ENCODE data around the gene MLLT3. TPM values are rescaled to one million over a fixed set of nuclear protein-coding genes. Genes with fewer than 3 reads are reported as not detected.

The MLLT3 gene
- total and polyA plus RNA-seq, 4 donors: 22.0 to 42.3 (median 31.1) TPM

DNA sequence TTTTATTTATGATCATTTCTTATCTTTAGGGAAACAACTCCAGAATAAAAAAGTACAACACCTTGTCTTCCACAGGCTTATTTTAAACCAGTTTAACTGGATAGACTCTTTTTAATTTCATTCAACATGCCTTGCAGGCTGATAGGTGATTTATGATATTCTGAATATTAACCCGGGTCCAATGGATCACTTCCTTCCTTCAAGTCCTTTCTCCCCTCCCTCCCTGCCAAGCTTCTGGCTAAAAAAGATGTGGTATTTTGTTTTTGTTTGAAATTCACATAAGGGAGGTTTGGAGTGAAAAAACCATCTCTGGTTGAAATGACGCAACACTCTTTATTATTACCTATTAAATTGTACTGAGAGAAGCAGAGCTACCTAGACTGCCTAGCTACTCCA, 265.3 kb downstream of the MLLT3 start:
- Histone ChIP-seq H3K27me3 (ENCODE audit: control insufficient read depth, insufficient read depth, low read length) (no peaks in the 10 kb centered on the region), H3K4me1 (ENCODE audit: control insufficient read depth, insufficient read depth, low read length) (no peaks in the 10 kb centered on the region), H3K27ac (ENCODE audit: low read depth, low read length) (peak overlapping the region; percentile 78), H3K36me3 (ENCODE audit: control insufficient read depth, insufficient read depth, low read length) (no peaks in the 10 kb centered on the region), H3K4me3 (ENCODE audit: low read depth, low read length) (no peak overlapping the region), H3K9me3 (ENCODE audit: control insufficient read depth, insufficient read depth, low read length) (no peaks in the 10 kb centered on the region)
- DNase-seq (ENCODE audit: low read depth in 4 of 6, low spot score in 6 of 6): no peak
- no CpG with 5 or more reads among the region's 2 CpGs for WGBS (ENCODE audit: insufficient coverage)

DNA sequence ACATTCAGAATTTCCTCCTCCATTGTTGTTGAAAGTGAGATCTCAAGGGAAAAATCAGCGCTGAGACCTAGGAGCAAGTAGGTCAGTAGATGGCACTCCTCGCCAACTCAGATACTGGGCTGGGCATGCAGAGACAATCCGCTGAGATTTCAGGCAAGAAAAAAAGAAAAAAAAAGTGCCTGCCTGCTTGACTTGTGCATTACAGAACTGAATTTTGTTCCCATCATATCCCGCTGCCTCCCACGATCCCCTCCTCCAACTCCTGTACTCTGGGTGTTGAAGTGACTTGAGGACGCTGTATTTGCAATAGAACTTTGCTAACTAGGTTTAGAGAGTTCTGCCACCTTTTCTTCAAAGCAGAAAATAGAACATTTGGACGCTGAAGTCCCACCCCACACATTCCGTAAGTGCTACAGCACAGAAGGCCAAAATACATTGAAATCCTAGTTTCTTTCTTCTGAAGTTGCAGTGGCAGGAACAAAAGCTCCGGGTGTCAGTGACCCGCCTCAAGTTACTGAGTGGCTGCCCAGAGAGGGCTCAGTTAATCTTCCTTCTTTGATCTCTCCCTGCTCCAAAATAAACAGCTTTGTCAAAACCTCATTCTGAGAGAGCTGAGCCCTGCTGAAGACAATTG, 265.8 kb downstream of the MLLT3 start:
- H3K27ac ChIP-seq (ENCODE audit: low read depth, low read length): peak overlapping the region; percentile 78
- H3K27me3 ChIP-seq (ENCODE audit: control insufficient read depth, insufficient read depth, low read length): no peaks in the 10 kb centered on the region
- no peaks in the 10 kb centered on the region for H3K4me1 ChIP-seq (ENCODE audit: control insufficient read depth, insufficient read depth, low read length)
- peak overlapping the region; percentile 32 for H3K4me3 ChIP-seq (ENCODE audit: low read depth, low read length)
- no peaks in the 10 kb centered on the region for H3K9me3 ChIP-seq (ENCODE audit: control insufficient read depth, insufficient read depth, low read length)
- DNase-seq (ENCODE audit: low read depth in 4 of 6, low spot score in 6 of 6): peak; percentile 49 to 94 (median 72)
- H3K36me3 ChIP-seq (ENCODE audit: control insufficient read depth, insufficient read depth, low read length): no peaks in the 10 kb centered on the region
- 22% methylated on average over 4 of the region's 10 CpGs for WGBS (ENCODE audit: insufficient coverage)

DNA sequence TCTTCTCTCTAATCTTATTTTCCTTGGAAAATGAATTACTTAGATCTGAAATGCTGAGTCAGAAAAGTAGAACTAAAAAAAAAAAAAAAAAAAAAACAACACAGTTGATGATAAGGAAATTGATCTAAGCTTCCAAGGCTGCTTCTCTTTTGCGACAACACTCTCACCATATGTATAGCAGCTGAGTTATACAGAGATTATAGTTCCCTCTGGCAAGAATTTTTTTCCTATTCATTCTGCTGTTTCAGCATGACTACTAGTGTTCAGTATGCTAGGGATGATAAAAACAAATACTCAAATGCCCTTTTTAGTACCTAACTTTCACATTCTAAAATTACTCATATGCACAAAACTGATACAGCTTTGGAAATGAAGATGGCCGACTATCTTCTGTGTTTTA, 267.3 kb downstream of the MLLT3 start:
- H3K4me1 ChIP-seq (ENCODE audit: control insufficient read depth, insufficient read depth, low read length): no peaks in the 10 kb centered on the region
- no peaks in the 10 kb centered on the region for H3K9me3 ChIP-seq (ENCODE audit: control insufficient read depth, insufficient read depth, low read length)
- H3K27ac ChIP-seq (ENCODE audit: low read depth, low read length): no peak overlapping the region
- DNase-seq (ENCODE audit: low read depth in 4 of 6, low spot score in 6 of 6): peak in 2 of 6 donors; percentile 51 to 75
- H3K4me3 ChIP-seq (ENCODE audit: low read depth, low read length): no peak overlapping the region
- H3K36me3 ChIP-seq (ENCODE audit: control insufficient read depth, insufficient read depth, low read length): no peaks in the 10 kb centered on the region
- no CpG with 5 or more reads among the region's 2 CpGs for WGBS (ENCODE audit: insufficient coverage)
- no peaks in the 10 kb centered on the region for H3K27me3 ChIP-seq (ENCODE audit: control insufficient read depth, insufficient read depth, low read length)

DNA sequence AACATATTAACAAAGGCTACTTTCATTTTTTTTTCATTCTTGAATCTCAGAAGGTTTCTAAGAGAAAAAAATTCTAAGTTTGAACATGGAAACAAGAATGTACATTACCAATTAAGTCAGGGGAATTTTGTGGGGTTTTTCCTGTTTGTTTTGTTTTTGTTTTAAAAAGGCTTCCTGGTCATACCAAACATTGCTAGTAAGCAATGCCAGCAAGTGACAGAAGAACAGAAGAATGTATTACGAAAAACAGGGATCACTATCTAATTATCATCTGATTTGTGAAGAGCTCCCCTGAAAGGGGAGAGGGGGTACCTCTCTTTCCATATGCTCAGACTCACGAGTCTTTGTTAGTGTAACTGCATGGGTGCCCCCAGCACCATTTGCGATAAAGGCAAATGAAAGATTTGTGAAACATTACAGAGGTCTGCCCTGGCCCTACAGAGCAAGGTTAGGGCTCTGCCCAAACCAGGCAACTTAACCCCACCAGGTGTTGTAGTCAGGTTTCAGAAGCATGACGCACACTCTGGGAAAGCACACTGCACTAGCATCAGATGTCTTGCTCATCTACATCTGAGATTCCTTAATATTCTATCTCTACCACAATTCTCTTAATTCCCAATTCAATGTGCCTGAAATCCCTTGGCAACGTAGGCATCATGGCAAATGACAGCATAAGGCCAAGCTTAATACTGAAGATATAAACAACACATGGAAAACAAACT, 268.2 kb downstream of the MLLT3 start:
- H3K4me3 ChIP-seq (ENCODE audit: low read depth, low read length): no peak overlapping the region
- no peaks in the 10 kb centered on the region for H3K36me3 ChIP-seq (ENCODE audit: control insufficient read depth, insufficient read depth, low read length)
- no peak overlapping the region for H3K27ac ChIP-seq (ENCODE audit: low read depth, low read length)
- WGBS (ENCODE audit: insufficient coverage): 73% methylated on average over 3 of the region's 5 CpGs
- H3K4me1 ChIP-seq (ENCODE audit: control insufficient read depth, insufficient read depth, low read length): no peaks in the 10 kb centered on the region
- DNase-seq (ENCODE audit: low read depth in 4 of 6, low spot score in 6 of 6): no peak
- no peaks in the 10 kb centered on the region for H3K9me3 ChIP-seq (ENCODE audit: control insufficient read depth, insufficient read depth, low read length)
- no peaks in the 10 kb centered on the region for H3K27me3 ChIP-seq (ENCODE audit: control insufficient read depth, insufficient read depth, low read length)

DNA sequence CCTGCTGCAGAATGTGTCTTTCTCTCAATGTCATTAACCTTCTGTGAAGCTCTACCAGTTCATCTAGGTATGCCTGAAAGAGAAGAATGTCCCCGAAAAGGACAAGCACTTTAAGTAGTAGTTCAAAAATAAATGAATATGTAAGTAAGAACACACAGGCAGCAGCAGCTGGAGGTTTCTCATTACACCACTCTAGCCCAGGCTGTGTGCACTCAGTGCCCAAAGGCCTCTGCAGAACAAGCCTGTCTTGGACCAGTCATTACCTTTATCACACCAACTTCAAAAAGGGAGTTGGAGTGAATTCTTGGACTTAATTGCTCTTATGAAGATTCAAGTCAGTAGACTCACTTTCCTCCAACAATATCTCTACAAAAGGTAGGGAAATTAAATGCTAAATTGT, 268.8 kb downstream of the MLLT3 start:
- Histone ChIP-seq H3K4me3 (ENCODE audit: low read depth, low read length) (no peak overlapping the region), H3K36me3 (ENCODE audit: control insufficient read depth, insufficient read depth, low read length) (no peaks in the 10 kb centered on the region), H3K27me3 (ENCODE audit: control insufficient read depth, insufficient read depth, low read length) (no peaks in the 10 kb centered on the region), H3K27ac (ENCODE audit: low read depth, low read length) (no peak overlapping the region), H3K4me1 (ENCODE audit: control insufficient read depth, insufficient read depth, low read length) (no peaks in the 10 kb centered on the region), H3K9me3 (ENCODE audit: control insufficient read depth, insufficient read depth, low read length) (no peaks in the 10 kb centered on the region)
- no peak for DNase-seq (ENCODE audit: low read depth in 4 of 6, low spot score in 6 of 6)
- no CpG with 5 or more reads among the region's 1 CpG for WGBS (ENCODE audit: insufficient coverage)

DNA sequence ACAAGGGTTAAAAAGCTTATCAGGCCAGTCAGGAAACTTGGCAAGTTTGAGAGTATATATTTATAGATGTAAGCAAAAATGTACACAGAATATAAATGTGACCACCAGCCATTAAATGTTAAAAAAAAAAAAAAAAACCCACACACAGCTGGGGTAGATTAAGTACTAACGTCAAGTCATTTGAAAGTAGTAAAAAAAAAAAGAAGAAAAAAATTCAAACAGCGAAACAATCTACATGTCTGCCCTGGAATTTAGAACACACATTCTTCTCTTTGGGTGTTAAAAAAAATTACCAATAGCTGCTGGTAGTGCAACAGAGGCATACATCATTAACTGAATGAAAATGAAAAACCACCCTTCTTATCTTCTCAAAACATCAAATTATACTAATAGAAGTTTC, 269.7 kb downstream of the MLLT3 start:
- no peak overlapping the region for H3K4me3 ChIP-seq (ENCODE audit: low read depth, low read length)
- DNase-seq (ENCODE audit: low read depth in 4 of 6, low spot score in 6 of 6): no peak
- no peaks in the 10 kb centered on the region for H3K9me3 ChIP-seq (ENCODE audit: control insufficient read depth, insufficient read depth, low read length)
- no peaks in the 10 kb centered on the region for H3K36me3 ChIP-seq (ENCODE audit: control insufficient read depth, insufficient read depth, low read length)
- H3K27me3 ChIP-seq (ENCODE audit: control insufficient read depth, insufficient read depth, low read length): no peaks in the 10 kb centered on the region
- no CpG with 5 or more reads among the region's 2 CpGs for WGBS (ENCODE audit: insufficient coverage)
- H3K4me1 ChIP-seq (ENCODE audit: control insufficient read depth, insufficient read depth, low read length): no peaks in the 10 kb centered on the region
- H3K27ac ChIP-seq (ENCODE audit: low read depth, low read length): no peak overlapping the region

DNA sequence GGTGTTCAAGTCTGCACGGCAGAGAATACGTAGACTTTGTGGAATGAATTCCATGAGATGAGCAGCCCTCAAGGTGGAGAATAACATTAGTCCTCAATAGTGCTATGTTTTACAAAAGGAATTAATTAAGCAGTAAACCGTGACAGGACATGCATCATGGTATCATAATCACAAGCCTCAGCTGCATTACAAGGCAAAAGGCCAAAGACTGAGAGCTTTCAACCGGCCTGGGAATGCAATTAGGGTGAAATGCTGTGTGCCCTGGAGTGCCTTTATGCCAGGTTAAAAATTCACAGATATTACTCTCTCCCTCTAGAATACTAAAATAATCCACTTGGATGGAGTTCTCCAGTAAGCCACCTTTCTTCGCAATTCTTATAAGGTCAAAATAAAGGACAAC, 270.6 kb downstream of the MLLT3 start:
- no peaks in the 10 kb centered on the region for H3K9me3 ChIP-seq (ENCODE audit: control insufficient read depth, insufficient read depth, low read length)
- H3K4me1 ChIP-seq (ENCODE audit: control insufficient read depth, insufficient read depth, low read length): no peaks in the 10 kb centered on the region
- WGBS (ENCODE audit: insufficient coverage): 87% methylated on average over 3 of the region's 5 CpGs
- DNase-seq (ENCODE audit: low read depth in 4 of 6, low spot score in 6 of 6): peak in 1 of 6 donors; percentile 70
- no peaks in the 10 kb centered on the region for H3K36me3 ChIP-seq (ENCODE audit: control insufficient read depth, insufficient read depth, low read length)
- H3K4me3 ChIP-seq (ENCODE audit: low read depth, low read length): no peak overlapping the region
- H3K27ac ChIP-seq (ENCODE audit: low read depth, low read length): no peak overlapping the region
- H3K27me3 ChIP-seq (ENCODE audit: control insufficient read depth, insufficient read depth, low read length): no peaks in the 10 kb centered on the region

DNA sequence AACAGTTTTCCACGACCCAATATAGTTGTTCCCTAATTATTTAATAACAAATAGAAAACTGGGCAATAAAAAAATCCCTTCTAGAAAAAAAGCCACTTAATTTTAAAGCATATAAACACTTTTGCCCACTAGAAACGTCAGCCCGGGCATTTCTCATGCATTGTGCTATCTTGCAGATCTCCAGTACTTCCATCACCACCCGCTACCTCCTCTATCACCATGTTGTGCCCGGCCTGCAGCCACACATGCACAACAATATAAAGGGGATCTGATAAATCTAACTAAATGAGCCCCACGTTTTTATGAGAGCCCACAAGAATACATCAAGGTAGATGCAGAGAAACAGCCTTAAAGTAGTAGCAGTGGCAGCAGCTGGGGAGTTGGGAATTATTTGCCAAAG, 272.7 kb downstream of the MLLT3 start:
- Histone ChIP-seq H3K36me3 (ENCODE audit: control insufficient read depth, insufficient read depth, low read length) (no peaks in the 10 kb centered on the region), H3K9me3 (ENCODE audit: control insufficient read depth, insufficient read depth, low read length) (no peaks in the 10 kb centered on the region), H3K27ac (ENCODE audit: low read depth, low read length) (no peak overlapping the region), H3K4me3 (ENCODE audit: low read depth, low read length) (no peak overlapping the region), H3K4me1 (ENCODE audit: control insufficient read depth, insufficient read depth, low read length) (no peaks in the 10 kb centered on the region), H3K27me3 (ENCODE audit: control insufficient read depth, insufficient read depth, low read length) (no peaks in the 10 kb centered on the region)
- WGBS (ENCODE audit: insufficient coverage): 91% methylated on average over 2 of the region's 6 CpGs
- DNase-seq (ENCODE audit: low read depth in 4 of 6, low spot score in 6 of 6): peak in 1 of 6 donors; percentile 25

DNA sequence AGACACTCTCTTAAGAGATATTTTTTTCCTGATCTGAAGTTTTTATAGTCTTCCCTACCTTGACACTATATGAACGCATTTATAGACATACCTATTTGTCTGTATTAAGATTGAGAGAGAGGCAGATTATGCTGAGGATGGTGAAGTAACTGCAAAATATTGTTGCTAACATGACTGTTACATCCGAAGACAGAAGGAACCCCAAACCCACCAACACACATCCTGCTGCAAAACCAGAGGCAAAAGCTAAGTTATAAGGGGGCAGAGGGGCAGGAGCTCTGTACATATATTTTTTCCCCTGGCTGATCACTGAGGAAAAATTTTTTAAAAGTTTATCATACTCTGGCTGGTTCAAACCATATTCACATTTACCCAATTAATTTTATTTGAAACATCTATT, 279.0 kb downstream of the MLLT3 start:
- Histone ChIP-seq H3K27me3 (ENCODE audit: control insufficient read depth, insufficient read depth, low read length) (no peaks in the 10 kb centered on the region), H3K36me3 (ENCODE audit: control insufficient read depth, insufficient read depth, low read length) (no peaks in the 10 kb centered on the region), H3K27ac (ENCODE audit: low read depth, low read length) (no peak overlapping the region), H3K4me3 (ENCODE audit: low read depth, low read length) (no peak overlapping the region), H3K9me3 (ENCODE audit: control insufficient read depth, insufficient read depth, low read length) (no peaks in the 10 kb centered on the region), H3K4me1 (ENCODE audit: control insufficient read depth, insufficient read depth, low read length) (no peaks in the 10 kb centered on the region)
- no peak for DNase-seq (ENCODE audit: low read depth in 4 of 6, low spot score in 6 of 6)
- no CpG with 5 or more reads among the region's 2 CpGs for WGBS (ENCODE audit: insufficient coverage)

DNA sequence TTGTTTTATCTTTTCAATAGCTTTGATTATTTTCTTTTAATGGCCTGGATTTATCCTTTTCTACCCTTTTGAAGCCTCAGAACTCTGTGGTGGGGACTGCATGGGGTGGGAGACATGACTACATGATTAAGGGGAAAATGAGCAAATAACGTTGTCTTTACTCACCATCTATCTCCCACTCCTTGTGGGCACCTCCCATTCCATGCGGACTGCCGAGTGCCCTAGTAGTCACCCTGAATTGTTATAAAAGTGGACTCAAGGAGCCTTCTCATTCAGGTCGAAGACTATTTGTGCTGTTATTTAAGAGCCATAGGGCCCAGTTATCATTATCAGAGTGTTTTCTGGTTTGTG, 281.8 kb downstream of the MLLT3 start:
- H3K27me3 ChIP-seq (ENCODE audit: control insufficient read depth, insufficient read depth, low read length): no peaks in the 10 kb centered on the region
- WGBS (ENCODE audit: insufficient coverage): 10% methylated on average over 2 of the region's 4 CpGs
- DNase-seq (ENCODE audit: low read depth in 4 of 6, low spot score in 6 of 6): no peak
- no peaks in the 10 kb centered on the region for H3K36me3 ChIP-seq (ENCODE audit: control insufficient read depth, insufficient read depth, low read length)
- H3K9me3 ChIP-seq (ENCODE audit: control insufficient read depth, insufficient read depth, low read length): no peaks in the 10 kb centered on the region
- no peak overlapping the region for H3K4me3 ChIP-seq (ENCODE audit: low read depth, low read length)
- H3K4me1 ChIP-seq (ENCODE audit: control insufficient read depth, insufficient read depth, low read length): no peaks in the 10 kb centered on the region
- H3K27ac ChIP-seq (ENCODE audit: low read depth, low read length): no peak overlapping the region

Data from spinal cord (tissue), 10 donors.